ENCODE data around the gene SLK. TPM values are rescaled to one million over a fixed set of nuclear protein-coding genes. Genes with fewer than 3 reads are reported as not detected.
A peak's percentile ranks its signal among the peaks of the same experiment; 100 is the strongest.

Gene SLK
- total and polyA plus RNA-seq, 2 donors from 2014 or later: 12.3 to 45.5 TPM

DNA sequence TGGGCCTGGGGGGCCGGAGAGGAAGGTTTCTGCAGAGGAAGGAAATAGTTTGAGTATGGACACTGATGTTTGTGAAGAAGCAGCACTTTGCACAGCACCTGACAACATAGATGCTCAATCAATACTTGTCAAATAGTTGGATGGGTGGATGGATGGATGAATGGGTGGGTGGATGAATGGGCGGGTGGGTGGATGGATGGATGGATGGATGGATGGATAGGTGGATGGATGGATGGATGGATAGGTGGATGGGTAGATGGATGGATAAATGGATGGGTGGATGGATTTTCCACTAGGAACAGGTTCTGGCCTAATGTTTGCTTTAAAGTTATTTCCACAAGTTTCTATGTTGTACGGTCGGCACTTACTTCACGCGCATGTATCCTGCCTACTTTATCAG is 73.4 kb downstream of the SLK start:
- peak in 1 of 5 donors; percentile 1 for DNase-seq
- intact Hi-C loops (cut with DNase I): no loop called here
- Histone ChIP-seq H3K27ac (ENCODE audit: low read depth in 2 of 2, low read length in 2 of 2) (no peak overlapping the region), H3K36me3 (ENCODE audit: control insufficient read depth in 2 of 3, insufficient read depth in 3 of 3, low read length in 3 of 3) (no peaks in the 10 kb centered on the region), H3K9me3 (ENCODE audit: control insufficient read depth in 2 of 3, insufficient read depth in 1 of 3, low read length in 3 of 3) (no peaks in the 10 kb centered on the region), H3K27me3 (ENCODE audit: control insufficient read depth, insufficient read depth, low read length) (no peaks in the 10 kb centered on the region), H3K9ac (ENCODE audit: low read length in 3 of 3) (no peak overlapping the region), H3K4me3 (ENCODE audit: low read length in 3 of 3) (no peak overlapping the region), H3K4me1 (ENCODE audit: control insufficient read depth in 2 of 3, insufficient read depth in 2 of 3, low read depth in 1 of 3, low read length in 3 of 3) (no peaks in the 10 kb centered on the region)
- TF ChIP-seq, protein P1, sequence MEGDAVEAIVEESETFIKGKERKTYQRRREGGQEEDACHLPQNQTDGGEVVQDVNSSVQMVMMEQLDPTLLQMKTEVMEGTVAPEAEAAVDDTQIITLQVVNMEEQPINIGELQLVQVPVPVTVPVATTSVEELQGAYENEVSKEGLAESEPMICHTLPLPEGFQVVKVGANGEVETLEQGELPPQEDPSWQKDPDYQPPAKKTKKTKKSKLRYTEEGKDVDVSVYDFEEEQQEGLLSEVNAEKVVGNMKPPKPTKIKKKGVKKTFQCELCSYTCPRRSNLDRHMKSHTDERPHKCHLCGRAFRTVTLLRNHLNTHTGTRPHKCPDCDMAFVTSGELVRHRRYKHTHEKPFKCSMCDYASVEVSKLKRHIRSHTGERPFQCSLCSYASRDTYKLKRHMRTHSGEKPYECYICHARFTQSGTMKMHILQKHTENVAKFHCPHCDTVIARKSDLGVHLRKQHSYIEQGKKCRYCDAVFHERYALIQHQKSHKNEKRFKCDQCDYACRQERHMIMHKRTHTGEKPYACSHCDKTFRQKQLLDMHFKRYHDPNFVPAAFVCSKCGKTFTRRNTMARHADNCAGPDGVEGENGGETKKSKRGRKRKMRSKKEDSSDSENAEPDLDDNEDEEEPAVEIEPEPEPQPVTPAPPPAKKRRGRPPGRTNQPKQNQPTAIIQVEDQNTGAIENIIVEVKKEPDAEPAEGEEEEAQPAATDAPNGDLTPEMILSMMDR (IDR thresholded peaks at IDR 0.05; ENCODE audit: borderline replicate concordance, extremely low read depth, insufficient read depth): no peak
- no peak for FAIRE-seq

DNA sequence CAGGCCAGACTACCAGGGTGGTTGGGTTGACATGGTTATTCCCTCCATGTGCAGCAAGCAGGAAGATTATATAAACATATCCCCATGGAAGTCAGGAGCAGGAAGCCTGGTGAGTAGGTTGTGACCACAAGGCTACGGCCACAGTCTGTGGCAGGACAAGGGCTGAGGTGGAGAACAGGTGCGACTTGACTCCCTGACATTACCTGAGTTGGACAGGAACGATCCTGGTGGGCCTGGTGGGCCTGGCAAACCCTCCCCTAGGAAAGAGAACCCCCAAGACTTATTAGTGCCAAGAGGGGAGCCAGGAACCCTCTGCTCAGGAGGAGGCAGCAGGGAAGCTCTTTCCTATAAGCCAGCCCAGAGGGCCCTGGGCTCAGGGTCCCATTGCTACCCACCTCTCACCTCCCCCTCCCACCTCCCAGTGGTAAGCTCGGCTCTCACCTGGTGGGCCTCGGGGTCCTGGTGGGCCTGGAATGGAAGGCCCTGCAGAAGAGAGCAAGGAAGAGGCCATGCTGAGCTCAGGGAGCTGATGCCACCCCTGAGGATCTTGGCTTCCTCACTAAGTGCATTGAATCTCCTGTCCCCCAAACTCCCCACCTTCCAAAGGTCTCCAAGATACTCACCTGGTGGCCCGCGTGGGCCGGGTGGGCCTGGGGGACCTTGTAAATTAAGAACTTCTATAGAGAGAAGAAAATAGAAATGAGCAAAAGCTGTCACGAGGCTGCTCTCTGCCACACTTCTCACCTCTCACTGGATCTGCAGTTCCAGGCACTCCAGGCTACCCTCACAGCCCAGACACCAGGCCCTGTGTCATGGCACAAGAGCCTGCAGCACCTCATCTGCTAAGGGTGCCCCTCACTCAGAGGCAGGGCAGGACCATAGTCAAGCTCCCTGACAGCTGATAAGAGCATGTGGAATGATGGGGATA is 74.2 kb downstream of the SLK start:
- FAIRE-seq (no peak), DNase-seq (peak in 1 of 5 donors; percentile 1)
- H3K4me1 ChIP-seq (ENCODE audit: control insufficient read depth in 2 of 3, insufficient read depth in 2 of 3, low read depth in 1 of 3, low read length in 3 of 3): no peaks in the 10 kb centered on the region
- H3K4me3 ChIP-seq (ENCODE audit: low read length in 3 of 3): no peak overlapping the region
- TF ChIP-seq, protein P1 (IDR thresholded peaks at IDR 0.05; ENCODE audit: borderline replicate concordance, extremely low read depth, insufficient read depth): no peak
- no peak overlapping the region for H3K9ac ChIP-seq (ENCODE audit: low read length in 3 of 3)
- no peaks in the 10 kb centered on the region for H3K36me3 ChIP-seq (ENCODE audit: control insufficient read depth in 2 of 3, insufficient read depth in 3 of 3, low read length in 3 of 3)
- intact Hi-C loops (cut with DNase I): no loop called here
- no peaks in the 10 kb centered on the region for H3K27me3 ChIP-seq (ENCODE audit: control insufficient read depth, insufficient read depth, low read length)
- no peaks in the 10 kb centered on the region for H3K9me3 ChIP-seq (ENCODE audit: control insufficient read depth in 2 of 3, insufficient read depth in 1 of 3, low read length in 3 of 3)
- no peak overlapping the region for H3K27ac ChIP-seq (ENCODE audit: low read depth in 2 of 2, low read length in 2 of 2)

DNA sequence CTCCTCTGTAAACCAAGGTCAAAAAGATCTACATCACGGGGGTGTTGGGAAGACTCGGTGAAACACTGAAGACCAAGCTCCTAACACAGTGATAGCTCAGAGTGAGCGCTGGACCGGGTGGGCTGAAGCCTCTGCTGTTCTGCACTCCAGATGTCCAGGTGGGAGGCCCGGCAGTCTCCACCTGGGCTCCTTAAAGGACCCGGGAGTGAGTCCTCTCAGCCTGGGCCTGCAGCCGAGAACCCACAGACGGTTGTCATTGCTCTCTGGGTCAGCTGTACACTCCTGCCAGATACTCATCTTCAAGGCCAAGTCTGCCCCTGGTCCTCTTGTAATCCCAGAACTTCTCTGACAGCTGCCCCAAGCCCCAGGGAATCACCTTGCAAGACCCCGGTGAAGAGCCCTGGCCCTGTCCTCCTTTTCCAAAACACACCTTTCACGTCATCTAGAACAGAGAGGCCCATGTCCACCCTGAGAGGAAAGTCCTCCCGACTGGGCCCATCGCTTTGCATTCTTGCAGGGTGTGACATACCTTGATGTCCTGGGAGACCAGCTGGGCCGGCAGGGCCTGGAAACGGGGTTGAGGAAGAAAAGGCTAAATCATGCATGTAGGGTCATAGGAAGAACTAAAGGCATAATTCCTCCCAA is 75.1 kb downstream of the SLK start:
- Histone ChIP-seq H3K27ac (ENCODE audit: low read depth in 2 of 2, low read length in 2 of 2) (no peak overlapping the region), H3K9me3 (ENCODE audit: control insufficient read depth in 2 of 3, insufficient read depth in 1 of 3, low read length in 3 of 3) (no peaks in the 10 kb centered on the region), H3K4me1 (ENCODE audit: control insufficient read depth in 2 of 3, insufficient read depth in 2 of 3, low read depth in 1 of 3, low read length in 3 of 3) (no peaks in the 10 kb centered on the region), H3K9ac (ENCODE audit: low read length in 3 of 3) (no peak overlapping the region), H3K36me3 (ENCODE audit: control insufficient read depth in 2 of 3, insufficient read depth in 3 of 3, low read length in 3 of 3) (no peaks in the 10 kb centered on the region), H3K4me3 (ENCODE audit: low read length in 3 of 3) (no peak overlapping the region), H3K27me3 (ENCODE audit: control insufficient read depth, insufficient read depth, low read length) (no peaks in the 10 kb centered on the region)
- intact Hi-C loops (cut with DNase I): no loop called here
- TF ChIP-seq, protein P1 (IDR thresholded peaks at IDR 0.05; ENCODE audit: borderline replicate concordance, extremely low read depth, insufficient read depth): no peak
- DNase-seq: peak in 1 of 5 donors; percentile 2
- FAIRE-seq: no peak
